Dermis blood vessel endothelial cell (primary cell): ENCODE measurements around the gene CALML6. TPM values are rescaled to one million over a fixed set of nuclear protein-coding genes. Genes with fewer than 3 reads are reported as not detected.
"Not testable (repeated sequence)": the region's sequence is repeated elsewhere in the genome, so short reads cannot be mapped to it uniquely, and the experiment has no call there.

Experiments used
- DNase-seq: peaks from one replicate; pipeline ENCODE4 v3.0.0; 2010
- total RNA-seq: library from RNA; depleted of rRNA; stranded (reverse); fragments of >200 nt; gene quantifications from 2 replicates; pipeline ENCODE4 v1.2.3, GENCODE V29; 2014

CALML6 gene
- total RNA-seq, 1 donor from 2014 or later: 0.34 TPM

DNA sequence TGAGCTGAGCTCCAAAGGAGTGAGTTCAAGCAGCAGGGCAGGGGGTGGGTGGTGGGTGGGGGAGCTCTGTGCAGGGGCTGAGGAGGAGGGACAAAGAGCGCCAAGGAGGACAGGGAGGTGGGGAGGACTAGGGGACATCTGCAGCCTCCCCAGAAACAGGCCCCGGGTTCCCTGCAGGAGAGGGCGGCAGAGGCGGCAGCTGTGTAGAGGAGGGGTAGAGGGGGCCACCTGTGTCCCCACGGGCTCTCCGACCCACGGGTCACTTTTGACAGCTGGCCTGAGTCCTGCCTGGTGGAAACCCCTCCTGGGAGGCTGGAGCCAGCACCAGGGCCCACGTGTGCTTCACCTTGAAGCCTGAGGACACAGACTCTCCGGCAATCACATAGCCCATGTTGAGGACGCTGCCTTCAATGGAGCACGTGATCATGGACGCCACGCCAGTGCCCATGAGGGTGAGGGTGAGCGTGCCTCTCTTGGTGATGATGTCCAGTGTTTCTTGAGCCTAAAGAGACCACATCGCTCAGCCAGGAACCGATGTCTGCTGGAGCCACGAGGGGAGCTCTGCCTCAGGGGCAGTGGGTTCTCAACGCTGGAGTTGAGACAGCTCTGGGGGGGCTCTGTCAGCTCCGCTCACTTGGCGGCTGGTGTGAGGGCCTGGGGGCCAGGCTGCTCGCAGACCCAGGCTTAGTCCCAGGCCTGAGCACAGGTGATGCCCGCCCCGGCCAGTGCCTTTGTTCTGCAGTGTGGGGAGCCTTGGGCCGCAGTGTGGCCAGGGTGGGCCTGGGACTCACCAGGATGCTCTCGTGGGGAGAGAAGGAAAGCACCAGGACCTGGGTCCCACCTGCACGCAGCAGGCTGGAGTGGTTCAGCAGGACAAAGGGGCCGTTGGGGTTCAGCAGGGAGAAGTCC is 10.6 kb downstream of the CALML6 start:
- DNase-seq: no peak

GRCh38 chr1:1926346-1926811 is 11.3 kb downstream of the CALML6 start:
- no peak for DNase-seq

DNA sequence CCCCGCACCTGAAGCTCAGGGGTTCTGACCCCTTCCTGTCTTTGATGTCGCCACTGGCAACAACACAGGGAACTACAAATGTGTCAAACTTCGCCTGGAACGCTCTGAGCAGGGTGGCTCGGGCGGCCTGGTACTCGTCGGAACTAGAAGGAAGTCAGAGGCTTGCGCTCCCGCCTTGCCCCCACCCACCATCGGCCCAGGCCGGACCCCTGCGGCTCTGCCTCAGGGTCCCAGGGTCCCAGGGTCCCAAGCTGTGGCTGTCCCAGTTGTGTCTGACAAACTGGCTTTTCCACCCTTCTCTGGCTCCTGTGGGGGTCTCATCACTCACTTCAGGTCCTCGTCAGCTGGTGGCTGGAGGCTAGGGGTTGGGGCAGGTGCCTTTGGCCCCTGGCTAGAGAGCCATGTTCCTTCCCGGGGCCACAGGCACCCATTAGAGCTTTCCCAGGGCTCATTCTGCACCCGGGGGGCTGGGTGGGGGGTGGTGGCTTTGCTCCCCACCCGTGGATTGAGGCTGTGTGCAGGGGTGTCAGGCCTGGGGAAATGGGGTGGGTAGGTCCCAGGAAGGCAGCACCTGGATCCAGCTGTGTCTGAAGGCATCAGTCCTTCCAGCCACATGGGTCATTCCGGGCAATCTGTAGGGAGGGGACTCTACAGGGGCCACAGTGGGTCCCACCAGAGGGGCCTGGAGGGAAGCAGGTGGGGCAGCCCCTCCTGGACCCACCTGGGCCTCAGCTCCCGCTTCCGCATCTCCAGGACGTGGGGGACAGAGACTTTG is 12.0 kb downstream of the CALML6 start:
- DNase-seq: no peak

DNA sequence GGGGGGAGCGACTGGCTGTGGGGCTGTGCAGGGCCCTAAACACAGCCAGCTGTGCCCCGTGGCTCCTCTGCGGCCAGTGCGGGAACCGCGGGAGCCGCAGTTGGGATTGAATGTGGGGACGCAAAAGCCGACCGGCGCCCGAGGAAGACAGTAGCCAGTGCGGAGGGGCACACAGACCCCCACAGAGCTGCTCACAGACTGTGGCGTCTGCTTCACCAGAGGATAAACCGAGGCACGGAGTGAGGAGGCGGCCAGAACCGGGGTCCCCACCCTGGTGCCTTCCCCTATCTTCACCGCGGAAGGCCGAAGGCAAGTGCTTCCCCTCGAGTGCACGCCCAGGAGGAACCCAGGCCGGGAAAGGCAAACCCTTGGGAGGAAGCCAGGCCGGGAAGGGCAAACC is 12.7 kb downstream of the CALML6 start:
- DNase-seq: no peak

DNA sequence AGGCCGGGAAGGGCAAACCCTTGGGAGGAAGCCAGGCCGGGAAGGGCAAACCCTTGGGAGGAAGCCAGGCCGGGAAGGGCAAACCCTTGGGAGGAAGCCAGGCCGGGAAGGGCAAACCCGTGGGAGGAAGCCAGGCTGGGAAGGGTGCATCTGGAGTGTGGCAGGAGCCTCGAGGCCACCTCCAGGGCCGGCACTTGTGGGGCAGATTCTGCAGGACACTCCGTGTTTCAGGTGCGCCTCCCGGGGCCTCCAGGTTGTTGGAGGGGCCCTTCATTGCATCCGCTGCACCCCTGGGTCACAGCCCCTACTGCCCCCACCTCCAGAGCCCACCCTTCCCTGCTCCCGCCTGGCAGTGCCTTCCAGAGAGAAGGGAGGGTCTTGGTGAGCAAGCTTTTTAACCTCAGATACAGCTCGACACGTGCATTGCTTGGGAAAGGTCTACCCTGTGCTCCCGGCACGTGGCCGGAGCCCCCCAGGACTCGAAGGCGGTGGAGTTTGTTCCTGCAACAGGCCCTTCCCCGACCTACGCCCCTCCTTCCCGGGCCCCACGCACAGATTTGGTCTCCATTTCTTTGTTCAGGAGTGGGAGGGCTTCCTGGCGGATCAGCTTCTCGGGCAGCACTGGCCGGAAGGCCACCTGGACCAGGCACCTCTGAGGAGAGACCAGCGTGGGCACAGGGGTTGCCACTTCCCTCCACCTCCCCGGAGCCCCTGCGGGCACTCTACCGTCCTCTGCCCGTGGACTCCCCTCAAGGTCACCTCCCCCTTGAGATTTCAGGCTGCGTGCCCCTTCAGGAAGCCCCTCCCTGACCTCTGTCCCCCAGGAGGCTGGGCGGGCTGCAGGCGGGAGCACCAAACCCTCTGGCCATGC is 13.4 kb downstream of the CALML6 start:
- no peak for DNase-seq

- DNase-seq: no peak
These were observed 14.1 kb downstream of the CALML6 start for GRCh38 chr1:1929102-1929638.

DNA sequence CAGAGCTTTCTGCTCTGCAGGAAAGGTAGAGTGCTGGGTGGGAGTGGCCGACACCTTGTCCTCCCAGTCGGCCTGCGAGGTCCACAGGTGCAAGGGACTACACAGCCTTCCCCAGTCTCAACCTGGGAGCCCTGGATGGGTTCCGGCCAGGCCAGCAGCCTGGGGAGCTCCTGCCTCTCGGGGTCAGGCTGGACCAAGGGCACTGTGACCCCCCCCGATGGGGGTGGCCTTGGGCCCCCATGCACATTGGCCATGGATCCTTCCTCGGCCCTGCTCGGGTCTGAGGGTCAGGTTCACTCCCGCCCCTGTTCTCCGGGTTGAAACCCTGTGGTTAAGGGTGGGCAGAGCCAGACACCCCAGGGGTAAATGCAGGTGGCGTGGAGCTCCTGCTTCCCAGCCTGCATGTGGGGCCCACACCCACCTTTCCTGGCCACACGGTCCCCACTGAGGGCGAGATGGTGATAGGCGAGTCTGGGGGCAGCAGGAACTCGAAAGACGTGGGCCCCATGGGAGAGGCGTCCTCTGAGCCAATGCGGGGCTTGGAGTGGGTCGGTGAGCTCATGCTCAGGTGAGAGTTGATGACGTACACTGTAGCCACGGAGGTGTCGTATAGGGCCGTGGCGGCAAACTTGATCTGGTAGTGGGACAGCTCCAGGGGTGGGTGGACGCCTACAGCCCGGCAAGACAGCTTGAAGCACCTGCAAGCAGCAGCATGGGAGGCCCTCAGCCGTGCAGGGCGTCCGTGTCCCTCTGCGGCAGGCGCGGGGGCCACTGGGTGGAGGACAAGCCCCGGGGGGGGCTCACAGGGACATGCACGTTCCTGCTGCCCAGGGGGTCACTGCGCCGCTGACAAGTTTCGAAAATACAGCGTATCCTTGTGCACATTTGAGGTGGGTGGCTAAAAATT is 14.8 kb downstream of the CALML6 start:
- no peak for DNase-seq

GRCh38 chr1:1934848-1935247 is 19.8 kb downstream of the CALML6 start:
- not testable (repeated sequence) for DNase-seq

GRCh38 chr1:1937061-1937460 is 22.0 kb downstream of the CALML6 start:
- DNase-seq: no peak

GRCh38 chr1:1937549-1938275 is 22.7 kb downstream of the CALML6 start:
- DNase-seq: no peak

GRCh38 chr1:1938276-1938573 is 23.2 kb downstream of the CALML6 start:
- no peak for DNase-seq

- no peak for DNase-seq
These were observed 23.7 kb downstream of the CALML6 start for GRCh38 chr1:1938613-1939295.

GRCh38 chr1:1939296-1940122 is 24.4 kb downstream of the CALML6 start:
- no peak for DNase-seq

DNA sequence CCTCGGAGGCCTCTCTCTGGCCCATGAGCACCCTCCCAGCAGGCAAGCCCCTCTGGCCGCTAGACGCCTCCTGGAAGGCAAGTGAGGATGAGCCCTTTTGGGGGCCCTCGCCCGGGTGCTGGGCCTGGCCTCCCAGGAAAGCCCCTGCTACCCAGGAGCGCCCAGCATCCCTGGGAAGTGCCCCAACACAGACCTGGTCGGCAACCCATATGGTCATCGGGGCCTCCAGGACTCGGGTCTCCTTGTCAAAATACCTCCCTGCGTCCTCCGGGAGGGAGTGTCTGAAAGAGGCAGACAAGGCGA is 25.0 kb downstream of the CALML6 start:
- DNase-seq: no peak

- no peak for DNase-seq
These were observed 26.3 kb downstream of the CALML6 start for GRCh38 chr1:1941211-1941841.

DNA sequence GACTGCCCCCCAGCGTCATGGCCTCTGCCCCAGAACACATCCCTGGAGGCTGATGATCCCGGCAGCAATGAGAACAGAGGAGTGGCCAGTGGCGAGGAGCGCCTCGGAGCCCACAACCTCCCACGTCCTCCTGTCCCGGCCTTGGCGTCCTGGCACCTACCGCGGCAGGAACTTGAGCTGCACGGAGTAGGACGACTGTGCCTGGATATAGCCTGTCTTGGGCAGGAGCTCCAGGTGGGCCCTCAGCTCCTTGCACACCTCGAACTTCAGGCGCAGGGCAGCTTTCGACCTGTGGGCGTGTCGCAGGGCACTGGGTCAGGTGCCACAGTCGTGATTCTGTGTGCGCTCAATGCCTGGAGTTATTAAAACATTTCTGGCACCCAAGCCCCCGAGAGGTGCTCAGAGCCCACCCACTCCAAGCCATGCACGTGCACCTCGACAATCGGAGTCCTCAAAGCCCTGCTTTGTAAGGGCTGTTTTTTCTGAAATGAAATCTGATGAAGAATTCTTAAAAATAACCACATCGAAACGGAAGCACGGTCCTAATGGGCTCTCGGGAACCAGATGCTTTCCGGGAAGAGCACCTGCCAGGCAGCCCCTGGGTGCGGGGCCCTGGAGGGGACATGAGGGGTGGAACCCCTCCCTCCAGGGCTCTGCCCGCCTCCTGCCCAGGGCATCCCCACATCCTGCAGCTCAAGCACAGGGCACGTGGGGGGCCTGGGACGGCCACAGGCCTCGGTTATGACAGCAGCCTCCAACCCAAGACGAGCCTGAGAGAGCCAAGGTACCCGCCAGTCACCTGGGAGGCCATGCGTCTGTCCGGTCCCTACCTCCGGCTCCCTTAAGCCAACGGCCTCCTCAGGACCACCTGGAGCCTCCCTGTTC is 27.1 kb downstream of the CALML6 start:
- no peak for DNase-seq

DNA sequence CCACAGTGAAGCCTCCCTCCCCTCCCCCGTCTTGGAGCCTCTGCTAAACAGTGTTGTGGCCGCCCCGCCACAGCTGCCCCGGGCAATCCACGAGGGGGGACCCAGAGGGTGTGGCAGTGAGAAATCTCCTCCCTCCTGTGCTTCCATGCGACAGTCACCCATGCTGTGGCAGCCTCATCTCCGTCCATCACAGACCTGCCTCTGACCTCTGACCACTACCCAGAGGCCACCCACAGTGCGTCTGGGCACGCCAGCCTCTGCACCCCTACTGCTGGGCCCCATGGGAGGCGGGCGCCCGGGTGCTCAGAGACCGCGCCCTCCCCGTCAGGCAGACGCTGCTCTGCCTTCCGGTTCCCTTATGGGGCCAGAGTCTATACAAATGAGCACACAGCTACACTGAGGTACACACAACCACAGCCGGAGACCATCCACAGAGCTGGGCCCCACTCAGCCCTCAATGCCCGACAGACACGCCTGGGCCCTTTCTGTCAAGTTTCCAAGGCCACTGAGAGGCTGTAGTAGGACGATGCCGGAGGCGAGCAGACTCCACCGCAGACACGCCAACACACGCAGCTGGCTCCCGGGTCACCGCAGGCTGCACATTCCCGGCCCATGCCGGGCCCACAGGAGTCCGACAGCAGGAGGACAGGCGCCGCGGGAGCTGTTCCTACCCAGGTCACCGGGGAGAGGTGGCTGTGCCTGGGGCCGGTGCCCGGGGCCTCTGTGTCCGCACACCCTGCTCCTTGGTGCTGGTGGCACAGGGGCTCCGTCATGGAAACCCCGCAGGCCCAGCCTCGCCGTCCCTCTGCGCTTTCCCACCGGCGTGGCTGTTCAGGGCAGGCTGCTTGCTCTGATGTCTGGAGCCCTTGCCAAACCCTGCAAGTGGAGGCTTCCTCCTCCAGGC is 27.9 kb downstream of the CALML6 start:
- no peak for DNase-seq
